Epithelial cell of proximal tubule (primary cell): ENCODE results near the gene TBC1D21. TPM values are rescaled to one million over a fixed set of nuclear protein-coding genes. Genes with fewer than 3 reads are reported as not detected.

ENCODE experiments used
- DNase-seq: peaks from one replicate; pipeline ENCODE4 v3.0.0-alpha.2; 2011; ENCODE audit warnings: low read depth
- H3K4me3 ChIP-seq: 2 replicates; pipeline ENCODE4 v1.5.1; 2011; ENCODE audit warnings: low read depth, mild to moderate bottlenecking, low read length
- CTCF ChIP-seq: conservative IDR thresholded peaks from 2 replicates; pipeline ENCODE4 v1.5.1; 2012; ENCODE audit warnings: low read depth, mild to moderate bottlenecking, low read length
- total RNA-seq: library from RNA; depleted of rRNA; stranded (reverse); fragments of >200 nt; gene quantifications from 2 replicates; pipeline ENCODE4 v1.2.3, GENCODE V29; 2015

TBC1D21 gene
- total RNA-seq, 1 donor from 2014 or later, result not detected

DNA sequence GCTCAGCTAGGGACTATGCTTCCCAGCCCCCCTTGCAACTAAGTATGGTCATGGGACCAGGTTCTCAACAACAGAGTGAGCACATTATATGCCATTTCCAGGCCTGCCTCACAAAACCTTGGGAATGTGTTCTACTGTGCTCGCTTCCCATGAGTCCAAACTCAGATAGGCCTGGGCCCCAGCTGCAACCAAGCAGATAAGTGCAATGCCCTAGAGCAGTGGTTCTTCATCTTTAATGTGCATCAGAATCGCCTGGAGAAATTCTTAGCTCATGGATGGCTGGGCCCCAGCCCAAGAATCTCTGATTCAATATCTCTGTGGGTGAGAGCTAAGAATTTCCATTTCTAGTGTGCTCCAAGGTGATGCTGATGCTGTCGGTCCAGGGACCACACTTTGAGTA, 27.5 kb upstream of the TBC1D21 start:
- TF ChIP-seq CTCF, result no peak
- no peak for DNase-seq
- no peak overlapping the region for H3K4me3 ChIP-seq

- DNase-seq, result no peak
- no peak overlapping the region for H3K4me3 ChIP-seq
- no peak for TF ChIP-seq CTCF
Measured at GRCh38 chr15:73849641-73850040, 23.7 kb upstream of the TBC1D21 start.

DNA sequence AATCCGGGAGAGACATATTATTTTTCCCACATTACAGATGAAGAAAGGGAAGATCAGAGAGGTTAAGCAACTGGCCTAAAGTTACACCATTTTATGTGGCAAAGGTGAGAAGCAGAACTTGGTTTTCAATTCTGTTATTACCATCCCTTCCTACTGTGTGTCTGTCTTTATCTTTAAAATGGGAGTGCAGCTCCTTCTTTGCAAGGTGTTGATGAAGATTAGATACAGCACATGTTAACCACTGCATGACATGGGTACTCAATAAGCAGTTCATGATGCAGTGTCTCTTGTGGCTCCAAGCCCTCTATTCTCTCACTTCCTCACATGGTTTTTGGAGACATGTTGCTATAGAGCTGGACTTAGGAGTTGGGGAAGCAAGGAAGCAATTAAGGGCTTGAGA, 23.1 kb upstream of the TBC1D21 start:
- H3K4me3 ChIP-seq, result no peak overlapping the region
- no peak for DNase-seq
- TF ChIP-seq CTCF, result no peak

DNA sequence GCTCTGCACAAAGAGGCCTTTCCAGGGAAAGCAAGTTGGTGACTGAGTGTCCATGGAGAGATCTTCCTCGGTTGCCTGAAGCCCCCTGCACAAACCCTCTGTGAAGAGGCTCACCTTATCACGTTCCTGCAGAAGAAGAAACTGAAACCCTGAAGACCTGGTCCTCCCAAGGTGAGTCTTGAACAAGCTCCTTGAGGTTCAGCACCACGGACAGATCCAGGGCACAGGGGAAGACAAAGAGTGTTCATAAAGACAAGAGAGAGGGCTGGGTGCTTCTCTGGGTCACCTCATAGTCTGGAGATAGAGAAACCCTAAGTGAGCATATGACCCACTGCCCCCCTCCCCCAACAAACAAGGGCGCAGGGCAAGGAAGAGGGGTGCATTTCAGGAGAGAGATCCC, 21.7 kb upstream of the TBC1D21 start:
- H3K4me3 ChIP-seq, result no peak overlapping the region
- TF ChIP-seq CTCF, result no peak
- DNase-seq, result no peak

DNA sequence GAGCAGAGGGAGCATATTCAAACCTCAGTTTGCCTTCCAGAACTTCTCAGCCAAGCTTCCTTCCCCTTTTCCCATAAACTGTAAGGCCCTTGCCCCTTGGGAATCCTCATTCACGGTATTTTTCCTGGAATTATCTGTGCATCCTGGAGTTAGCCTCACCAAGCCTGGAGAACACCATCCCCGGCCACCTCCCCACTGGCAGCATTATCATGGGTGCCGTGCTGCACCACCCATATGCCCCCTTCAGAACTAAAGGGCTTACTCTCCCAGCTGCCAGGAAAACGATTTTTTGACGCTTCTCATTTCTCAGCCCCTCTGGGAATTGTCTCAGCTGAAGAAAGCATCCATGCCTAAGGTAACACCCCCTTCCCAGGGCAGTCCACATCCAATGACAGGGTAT, 20.9 kb upstream of the TBC1D21 start:
- no peak for DNase-seq
- no peak overlapping the region for H3K4me3 ChIP-seq
- no peak for TF ChIP-seq CTCF

DNA sequence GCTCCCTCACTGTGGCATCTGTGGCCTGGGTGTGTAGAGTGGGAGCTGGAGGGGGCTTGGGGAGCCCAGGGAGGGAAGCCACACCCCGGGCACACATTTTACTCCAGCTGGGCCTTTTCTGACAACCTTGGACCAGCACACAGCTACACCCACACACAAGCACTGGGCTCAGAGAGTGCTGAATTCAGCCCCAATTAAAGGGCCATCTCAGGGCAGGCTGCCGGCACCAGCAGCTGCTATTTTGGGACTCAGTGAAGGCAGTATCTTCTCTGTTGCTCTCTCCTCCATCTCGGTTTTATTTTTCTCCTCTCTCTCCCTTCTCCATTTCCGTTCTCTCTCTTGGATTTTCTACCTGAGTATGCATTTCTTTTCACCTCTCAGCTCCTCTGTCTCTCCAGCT, 19.1 kb upstream of the TBC1D21 start:
- no peak for TF ChIP-seq CTCF
- no peak for DNase-seq
- H3K4me3 ChIP-seq, result no peak overlapping the region

DNA sequence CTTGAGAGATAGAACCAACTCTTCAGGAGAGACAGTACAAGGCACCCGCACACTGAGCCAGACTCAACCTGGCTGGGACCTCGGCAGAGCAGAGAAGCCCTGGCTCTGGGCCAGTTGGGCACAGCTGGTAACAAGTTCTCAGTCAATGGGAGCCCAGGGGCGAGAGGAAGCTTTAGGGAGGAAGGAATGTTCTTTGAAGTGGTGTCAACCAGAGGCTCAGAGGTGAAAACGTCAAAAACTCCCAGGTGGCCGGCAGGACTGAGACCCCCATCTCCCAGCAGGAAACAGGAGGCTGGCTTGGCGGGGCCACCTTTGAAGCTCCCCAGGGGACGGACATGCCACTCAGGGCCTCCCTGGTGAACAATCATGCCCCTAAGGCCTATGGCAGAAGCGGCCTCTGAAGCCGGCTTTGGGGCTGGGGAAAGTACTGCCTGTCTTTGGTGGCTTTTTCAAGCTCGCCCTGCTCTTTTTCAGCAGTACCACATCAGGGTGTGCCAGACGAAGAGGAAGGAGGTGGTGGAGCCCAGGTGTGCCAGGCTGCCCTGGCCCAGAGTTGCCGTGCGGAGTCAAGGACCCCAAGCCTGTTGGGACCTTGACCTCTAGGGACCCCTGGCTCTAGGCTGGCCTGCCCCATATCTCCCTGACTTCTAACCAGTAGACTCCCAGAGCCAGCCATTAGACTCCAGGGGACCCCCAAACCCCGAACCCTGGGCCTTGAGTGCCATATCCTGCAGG, 16.7 kb upstream of the TBC1D21 start:
- no peak overlapping the region for H3K4me3 ChIP-seq
- no peak for TF ChIP-seq CTCF
- DNase-seq, result no peak
